DND-41 (cell line): Measurements from ENCODE around the gene CXXC4.

Source experiments
- CTCF ChIP-seq: IDR thresholded peaks from 2 replicates; pipeline ENCODE4 v1.5.1; 2012; ENCODE audit warnings: borderline replicate concordance, low read length, moderate library complexity, mild to moderate bottlenecking; ENCODE audit not compliant: poor library complexity, severe bottlenecking; ENCODE audit errors: extremely low read depth
- EZH2 ChIP-seq: IDR thresholded peaks from 3 replicates; pipeline ENCODE4 v1.6.1; 2012; ENCODE audit warnings: borderline replicate concordance, low read depth, mild to moderate bottlenecking, moderate library complexity, low read length, inconsistent platforms; ENCODE audit not compliant: severe bottlenecking

- TF ChIP-seq CTCF (no peak), EZH2 (no peak)
Observed at GRCh38 chr4:104472766-104473165, 21.9 kb downstream of the CXXC4 start.
